NCI-H2227 treated with DMSO at 0.1 percent for 48 hours (cell line): Measurements from ENCODE around the gene CRB2.

Experiments
- DNase-seq: peaks from one replicate; lab custom pipeline; 2025; lab: John Stamatoyannopoulos, UW

Gene CRB2

DNA sequence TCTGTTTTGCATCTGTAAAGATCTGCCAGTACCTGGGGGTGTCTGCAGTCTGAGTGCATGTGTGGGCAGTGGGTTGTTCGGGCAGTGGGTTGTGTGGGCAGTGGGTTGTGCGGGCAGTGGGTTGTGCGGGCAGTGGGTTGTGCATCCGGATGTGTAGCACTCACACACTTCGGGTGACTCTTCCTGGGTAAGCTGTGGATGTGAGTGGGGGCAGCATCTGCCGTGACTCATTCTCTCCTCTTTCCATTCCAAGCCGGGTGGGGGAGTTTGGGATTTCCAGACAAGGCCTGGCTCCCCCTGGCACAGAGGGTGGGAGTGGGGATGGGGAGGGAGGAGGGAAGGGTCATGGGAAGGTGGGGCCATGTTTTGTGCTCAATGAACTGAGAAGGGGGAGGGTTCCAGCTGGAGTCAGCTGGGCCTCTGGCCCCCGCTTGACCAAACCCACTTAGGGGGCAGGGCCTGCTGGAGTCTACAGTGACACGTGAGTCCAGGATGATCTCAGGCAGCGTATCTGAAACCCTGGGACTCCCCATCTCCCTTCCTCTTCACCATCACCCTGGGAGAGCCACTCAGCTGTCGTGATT lies 8.3 kb downstream of the CRB2 start:
- no peak for DNase-seq

DNA sequence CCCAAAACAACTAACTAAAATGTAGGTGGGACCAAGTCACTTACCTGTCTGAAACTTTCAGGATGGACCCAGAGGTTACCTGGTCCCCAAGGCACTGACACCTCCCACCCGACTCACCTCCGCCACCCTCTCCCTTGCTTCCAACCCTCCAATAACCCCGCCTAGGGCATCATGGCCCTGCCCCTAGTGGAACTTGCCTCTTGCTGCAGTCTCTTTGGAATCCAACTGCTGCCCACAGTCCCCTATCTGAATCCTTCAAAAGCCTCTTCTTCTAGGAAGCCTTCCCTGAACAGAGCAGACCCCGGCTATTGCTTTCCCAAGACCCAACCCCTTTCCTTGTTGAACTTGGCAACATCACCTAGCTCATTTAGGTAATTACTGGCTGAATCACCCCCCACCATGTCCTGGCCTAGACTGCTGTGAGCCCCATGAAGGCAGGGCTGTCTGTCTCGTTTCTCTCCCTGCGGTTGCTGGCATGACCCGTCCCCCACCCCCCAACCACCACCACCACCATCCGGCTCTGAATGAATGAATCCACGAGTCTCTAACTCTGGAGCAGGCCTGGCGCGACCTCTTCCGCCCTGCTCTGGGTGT lies 9.4 kb downstream of the CRB2 start:
- DNase-seq = no peak

DNA sequence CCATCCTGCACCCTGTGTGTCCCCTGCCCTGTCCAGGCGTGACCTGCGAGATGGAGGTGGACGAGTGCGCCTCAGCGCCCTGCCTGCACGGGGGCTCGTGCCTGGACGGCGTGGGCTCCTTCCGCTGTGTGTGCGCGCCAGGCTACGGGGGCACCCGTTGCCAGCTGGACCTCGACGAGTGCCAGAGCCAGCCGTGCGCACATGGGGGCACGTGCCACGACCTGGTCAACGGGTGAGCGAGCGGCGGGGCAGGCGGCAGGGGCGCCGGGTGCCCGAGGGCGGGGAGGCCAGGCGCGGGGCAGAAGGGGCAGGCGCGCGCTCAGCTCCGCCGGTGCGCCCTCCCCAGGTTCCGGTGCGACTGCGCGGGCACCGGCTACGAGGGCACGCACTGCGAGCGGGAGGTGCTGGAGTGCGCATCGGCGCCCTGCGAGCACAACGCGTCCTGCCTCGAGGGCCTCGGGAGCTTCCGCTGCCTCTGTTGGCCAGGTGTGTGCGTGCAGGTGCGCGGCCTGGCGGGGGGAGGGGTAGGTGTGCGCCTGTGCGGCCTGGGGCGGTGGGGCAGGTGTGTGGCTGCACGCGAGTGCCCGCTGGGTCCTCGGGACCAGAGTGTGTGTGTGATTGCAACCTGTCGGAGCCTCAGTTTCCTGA lies 10.0 kb downstream of the CRB2 start:
- DNase-seq = no peak

DNA sequence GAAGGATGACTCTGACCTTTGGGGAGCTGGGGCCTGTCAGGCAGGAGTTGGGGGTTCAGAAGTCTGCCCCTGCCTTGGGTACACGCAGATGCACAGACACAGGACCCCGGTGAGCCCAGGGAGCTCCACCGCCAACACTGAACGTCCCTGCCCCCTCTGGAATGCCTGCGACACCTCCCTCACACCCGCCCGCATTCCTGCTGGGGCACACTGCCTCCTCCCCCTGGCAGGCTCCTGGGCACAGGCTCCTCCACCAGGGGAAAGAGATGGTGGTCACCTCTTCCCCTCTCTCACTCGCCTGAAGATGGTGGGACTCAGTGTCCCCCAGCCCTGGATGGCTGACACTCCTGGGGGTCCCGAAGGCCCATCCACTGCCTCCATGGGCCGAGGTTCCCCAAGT lies 12.0 kb downstream of the CRB2 start:
- DNase-seq = no peak

DNA sequence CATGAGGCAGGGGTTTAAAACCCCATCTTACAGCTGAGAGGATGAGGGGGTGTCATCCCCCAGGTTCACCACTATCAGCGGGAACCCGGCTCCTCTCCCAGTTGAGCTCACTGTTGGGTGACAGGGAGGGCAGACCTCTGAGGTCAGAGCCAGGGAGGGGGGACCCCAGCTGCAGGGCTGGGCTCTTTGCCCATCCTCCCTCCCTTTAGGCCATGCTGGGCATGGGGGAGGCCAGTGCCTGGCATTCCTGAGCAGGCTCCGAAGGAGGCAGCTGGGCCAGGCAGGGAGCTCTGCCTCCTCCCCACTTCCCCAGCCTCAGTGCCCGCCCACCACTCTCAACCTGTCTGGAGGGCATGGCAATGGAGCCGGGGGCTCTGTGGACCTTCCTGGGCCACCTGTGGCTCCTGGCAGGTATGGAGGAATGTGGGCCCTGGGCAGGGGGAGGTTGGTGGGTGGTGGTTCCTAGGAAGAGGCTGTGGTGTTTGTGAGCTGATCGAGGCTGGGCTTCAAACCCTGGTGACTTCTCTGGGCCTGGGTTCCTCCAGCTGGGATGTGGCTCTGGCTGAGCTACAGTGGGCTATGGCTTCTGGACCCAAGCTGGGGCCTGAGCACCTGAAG lies 12.6 kb downstream of the CRB2 start:
- no peak for DNase-seq

DNA sequence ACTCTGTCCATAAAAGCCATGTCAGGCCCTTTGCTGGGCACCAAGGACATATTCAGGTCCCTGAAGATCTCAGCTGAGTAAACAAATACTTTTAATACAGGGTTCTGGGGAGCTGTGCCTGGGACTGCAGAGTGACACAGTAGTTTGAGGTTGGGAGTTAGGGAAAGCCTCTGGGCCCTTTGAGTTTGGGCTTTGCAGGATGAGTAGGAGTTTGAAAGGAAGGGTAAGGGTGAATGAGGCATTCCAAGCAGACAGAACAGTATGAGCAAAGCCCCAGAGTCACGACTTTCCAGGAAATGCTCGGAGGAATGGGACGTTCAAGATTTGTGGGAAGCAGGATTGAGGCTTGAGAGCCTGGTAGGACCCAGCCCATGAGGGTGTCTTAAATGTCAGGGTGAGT lies 13.3 kb downstream of the CRB2 start:
- no peak for DNase-seq

DNA sequence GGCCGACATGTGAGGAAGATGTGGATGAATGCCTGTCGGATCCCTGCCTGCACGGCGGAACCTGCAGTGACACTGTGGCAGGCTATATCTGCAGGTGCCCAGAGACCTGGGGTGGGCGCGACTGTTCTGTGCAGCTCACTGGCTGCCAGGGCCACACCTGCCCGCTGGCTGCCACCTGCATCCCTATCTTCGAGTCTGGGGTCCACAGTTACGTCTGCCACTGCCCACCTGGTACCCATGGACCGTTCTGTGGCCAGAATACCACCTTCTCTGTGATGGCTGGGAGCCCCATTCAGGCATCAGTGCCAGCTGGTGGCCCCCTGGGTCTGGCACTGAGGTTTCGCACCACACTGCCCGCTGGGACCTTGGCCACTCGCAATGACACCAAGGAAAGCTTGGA lies 14.1 kb downstream of the CRB2 start:
- no peak for DNase-seq

DNA sequence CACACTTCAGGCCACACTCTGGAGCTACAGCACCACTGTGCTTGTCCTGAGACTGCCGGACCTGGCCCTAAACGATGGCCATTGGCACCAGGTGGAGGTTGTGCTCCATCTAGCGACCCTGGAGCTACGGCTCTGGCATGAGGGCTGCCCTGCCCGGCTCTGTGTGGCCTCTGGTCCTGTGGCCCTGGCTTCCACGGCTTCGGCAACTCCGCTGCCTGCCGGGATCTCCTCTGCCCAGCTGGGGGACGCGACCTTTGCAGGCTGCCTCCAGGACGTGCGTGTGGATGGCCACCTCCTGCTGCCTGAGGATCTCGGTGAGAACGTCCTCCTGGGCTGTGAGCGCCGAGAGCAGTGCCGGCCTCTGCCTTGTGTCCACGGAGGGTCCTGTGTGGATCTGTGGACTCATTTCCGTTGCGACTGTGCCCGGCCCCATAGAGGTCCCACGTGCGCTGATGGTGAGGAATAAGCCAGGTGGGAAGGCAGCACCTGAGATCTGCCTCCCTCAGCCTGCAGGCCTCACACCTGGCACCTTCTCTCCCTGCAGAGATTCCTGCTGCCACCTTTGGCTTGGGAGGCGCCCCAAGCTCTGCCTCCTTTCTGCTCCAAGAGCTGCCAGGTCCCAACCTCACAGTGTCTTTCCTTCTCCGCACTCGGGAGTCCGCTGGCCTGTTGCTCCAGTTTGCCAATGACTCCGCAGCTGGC lies 14.7 kb downstream of the CRB2 start:
- DNase-seq = no peak

DNA sequence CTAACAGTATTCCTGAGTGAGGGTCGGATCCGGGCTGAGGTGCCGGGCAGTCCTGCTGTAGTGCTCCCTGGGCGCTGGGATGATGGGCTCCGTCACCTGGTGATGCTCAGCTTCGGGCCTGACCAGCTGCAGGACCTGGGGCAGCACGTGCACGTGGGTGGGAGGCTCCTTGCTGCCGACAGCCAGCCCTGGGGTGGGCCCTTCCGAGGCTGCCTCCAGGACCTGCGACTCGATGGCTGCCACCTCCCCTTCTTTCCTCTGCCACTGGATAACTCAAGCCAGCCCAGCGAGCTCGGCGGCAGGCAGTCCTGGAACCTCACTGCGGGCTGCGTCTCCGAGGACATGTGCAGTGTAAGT lies 15.2 kb downstream of the CRB2 start:
- no peak for DNase-seq

DNA sequence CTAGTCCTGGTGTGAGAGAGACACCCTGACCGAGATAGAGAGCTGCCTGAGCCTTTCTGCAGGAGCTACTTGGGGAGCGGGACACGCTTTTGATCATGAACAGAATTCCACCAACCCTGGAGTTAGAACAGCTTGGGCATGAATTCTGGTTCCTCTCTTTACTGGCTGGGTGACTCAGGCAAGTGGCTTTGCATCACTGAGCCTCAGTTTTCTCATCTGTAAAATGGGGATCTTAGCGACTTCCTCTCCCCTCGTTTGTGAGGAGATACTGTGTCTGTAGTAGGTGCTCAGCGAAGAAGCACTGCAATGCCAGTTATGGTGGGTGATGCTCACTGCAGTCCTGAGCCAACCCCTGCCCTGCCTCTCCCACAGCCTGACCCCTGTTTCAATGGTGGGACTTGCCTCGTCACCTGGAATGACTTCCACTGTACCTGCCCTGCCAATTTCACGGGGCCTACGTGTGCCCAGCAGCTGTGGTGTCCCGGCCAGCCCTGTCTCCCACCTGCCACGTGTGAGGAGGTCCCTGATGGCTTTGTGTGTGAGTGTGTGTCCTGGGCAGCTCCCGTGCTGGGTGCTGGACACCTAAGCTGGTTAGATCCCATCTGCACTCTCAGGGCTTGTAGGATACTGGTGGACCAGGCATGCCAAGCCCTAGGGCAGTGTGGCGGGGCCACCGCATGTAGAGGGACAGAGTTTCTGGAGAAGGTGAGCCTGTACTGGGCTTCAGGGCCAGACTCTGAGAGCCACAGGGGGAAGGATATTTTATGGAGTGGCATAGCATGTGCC lies 16.0 kb downstream of the CRB2 start:
- no peak for DNase-seq

DNA sequence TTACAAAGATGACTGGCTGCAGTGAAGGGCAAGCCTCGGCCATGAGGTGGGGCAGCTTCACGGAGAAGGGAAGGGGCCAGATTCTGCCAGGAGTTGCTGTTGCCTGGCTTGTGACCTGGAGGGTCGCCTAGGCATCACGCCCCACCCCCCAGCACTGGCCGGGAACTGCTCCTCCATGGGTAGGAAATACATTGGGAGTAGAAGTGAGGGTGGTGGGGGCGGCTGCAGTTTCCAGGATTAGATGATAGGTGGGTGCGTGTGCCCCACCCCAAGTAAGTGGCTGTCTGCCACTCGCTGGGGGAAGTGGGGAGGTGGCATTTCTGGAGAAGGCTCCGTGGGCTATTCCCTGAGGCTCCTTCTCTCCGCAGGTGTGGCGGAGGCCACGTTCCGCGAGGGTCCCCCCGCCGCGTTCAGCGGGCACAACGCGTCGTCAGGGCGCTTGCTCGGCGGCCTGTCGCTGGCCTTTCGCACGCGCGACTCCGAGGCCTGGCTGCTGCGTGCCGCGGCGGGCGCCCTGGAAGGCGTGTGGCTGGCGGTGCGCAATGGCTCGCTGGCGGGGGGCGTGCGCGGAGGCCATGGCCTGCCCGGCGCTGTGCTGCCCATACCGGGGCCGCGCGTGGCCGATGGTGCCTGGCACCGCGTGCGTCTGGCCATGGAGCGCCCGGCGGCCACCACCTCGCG lies 16.9 kb downstream of the CRB2 start:
- DNase-seq = no peak

DNA sequence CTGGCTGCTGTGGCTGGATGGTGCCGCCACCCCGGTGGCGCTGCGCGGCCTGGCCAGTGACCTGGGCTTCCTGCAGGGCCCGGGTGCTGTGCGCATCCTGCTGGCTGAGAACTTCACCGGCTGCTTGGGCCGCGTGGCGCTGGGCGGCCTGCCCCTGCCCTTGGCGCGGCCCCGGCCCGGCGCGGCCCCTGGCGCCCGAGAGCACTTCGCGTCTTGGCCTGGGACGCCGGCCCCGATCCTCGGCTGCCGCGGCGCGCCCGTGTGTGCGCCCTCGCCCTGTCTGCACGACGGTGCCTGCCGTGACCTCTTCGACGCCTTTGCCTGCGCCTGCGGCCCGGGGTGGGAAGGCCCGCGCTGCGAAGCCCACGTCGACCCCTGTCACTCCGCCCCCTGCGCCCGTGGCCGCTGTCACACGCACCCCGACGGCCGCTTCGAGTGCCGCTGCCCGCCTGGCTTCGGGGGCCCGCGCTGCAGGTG lies 17.5 kb downstream of the CRB2 start:
- DNase-seq = no peak

DNA sequence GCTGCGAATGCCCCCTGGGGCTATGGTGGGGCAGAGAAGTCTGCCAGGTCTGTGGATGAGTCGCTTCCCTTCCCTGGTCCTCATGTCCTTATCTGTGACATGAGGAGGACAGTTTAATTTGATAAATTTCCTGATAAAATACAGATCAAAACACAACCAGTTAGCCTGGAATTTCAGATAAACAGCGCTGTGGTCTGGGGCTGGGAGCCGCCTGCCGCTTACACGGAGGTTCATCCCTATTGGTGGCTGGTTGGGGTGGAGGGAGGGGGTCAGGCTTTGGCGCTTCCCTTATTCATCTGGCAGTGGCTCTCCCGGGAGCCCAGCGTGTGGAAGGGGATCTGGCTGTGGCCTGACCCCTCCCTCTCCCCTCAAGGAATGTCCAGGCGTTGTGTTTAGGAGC lies 17.9 kb downstream of the CRB2 start:
- no peak for DNase-seq

DNA sequence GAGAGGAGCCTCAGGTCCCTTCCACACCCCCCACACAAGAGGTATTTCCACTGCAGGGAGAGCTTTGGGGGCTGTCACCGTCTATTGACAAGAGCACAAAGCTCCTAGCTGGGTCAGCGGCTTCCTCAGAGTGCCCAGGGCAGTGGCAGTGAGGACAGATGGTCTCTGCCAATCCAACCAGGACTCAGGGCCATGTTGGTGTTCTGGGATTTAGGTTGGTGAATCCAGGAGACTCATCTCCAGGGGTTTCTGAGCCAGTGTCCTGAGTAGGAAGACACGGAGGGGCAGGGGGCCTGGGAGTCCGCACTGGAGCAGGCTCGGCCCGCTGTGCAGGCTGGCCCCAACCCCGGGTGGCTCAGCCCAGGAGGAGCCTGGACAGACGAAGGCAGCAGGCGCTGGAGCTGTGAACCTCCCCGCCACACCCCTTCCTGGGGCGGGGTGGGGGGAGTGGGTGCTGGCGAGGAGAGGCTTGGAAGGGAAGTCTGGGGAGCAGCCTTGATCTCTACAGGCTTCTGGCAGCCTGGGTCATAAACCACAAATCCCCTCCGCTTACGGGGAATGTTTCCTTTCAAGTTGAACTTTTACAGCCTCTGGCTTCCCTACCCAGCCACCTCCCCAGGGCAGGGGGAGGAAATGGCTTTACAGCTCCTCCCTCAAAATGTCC lies 19.6 kb downstream of the CRB2 start:
- DNase-seq = no peak

DNA sequence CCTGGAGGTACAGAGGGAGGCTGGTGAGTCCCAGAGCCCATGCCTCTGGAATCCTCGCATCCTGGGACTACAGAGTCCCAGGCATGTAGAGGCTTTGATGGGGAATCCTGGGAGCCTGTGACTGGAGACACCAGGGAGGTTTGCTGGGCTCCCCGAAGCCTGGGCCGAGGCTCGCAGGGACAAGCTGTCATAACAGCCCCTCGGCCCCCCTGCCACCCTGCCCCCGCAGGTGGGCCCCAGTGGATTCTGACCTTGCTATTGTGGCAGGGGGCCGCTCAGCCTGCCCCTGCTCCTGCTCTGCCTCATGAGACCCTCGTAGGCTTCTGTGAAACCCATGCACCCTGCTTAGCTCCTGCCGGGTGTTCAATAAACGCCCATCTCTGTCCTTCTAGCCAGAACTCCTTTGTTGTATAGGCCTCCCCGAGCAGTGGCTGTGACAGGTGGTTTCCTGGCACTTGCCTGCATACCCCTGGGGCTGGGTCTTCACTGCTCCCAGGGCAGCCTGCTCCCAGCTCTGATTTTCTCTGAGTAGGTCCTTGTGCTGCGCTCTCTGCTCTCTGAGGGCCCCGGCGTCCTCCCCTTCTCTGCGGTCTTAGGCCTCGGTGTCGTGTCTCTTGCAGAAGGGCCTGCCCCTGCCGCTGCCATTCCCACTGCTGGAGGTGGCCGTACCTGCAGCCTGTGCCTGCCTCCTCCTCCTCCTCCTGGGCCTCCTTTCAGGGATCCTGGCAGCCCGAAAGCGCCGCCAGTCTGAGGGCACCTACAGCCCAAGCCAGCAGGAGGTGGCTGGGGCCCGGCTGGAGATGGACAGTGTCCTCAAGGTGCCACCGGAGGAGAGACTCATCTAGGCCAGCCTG lies 20.4 kb downstream of the CRB2 start:
- DNase-seq = no peak

DNA sequence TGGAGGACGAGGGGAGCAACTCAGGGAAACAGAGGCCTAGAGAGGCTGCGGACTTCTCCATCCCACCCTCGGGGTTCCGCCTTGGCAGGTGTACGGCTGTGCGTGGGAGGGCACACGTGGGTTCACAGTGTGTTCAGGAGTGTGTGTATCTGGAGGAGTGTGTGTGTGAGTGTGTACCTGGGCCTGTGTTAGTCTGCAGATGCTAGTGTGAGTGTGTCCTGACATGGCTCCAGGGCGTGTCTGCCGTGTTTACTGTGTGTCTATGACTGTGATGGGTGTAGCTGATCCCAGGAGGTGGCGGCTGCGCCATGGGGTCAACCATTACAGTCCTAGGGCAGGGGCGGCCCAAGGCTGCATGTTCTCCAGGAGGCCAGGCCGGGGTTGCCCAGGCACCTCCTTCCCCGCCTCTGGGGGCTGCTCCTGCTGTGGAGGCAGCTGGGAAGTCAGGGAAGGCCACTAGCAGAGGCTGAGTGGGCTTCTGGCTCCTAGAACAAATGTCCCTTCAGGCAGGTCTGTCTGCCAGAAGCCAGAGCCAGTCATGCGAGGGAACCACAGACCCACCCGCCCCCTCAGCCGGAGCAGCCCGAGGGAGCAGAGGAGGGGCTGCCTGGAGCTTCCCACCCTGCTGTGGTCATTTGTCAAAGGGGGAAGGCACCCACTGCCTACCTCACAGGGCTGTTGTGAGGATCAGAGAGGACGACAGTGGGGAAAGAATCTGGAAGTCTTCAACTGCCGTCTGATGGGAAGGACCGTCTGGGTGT lies 21.4 kb downstream of the CRB2 start:
- DNase-seq = no peak

DNA sequence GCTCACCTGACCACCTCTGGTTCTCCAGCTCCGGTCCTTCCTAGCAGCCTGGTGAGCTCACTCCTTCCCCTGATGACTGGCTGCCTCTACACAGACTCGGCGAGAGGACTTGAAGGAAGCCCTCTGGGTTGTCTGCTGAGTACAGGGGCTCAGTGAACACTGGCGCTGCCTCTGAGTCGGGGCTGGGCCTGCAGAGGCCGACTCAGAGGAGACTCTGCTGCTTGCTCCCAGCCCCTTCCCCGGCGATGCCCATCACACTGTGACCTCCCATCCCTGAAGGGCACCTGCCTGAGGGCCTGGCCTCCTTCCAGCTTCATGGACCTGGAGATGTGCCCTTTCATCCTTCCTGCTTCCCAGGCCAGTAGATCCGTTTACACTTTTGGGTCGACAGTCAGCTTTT lies 22.0 kb downstream of the CRB2 start:
- no peak for DNase-seq

DNA sequence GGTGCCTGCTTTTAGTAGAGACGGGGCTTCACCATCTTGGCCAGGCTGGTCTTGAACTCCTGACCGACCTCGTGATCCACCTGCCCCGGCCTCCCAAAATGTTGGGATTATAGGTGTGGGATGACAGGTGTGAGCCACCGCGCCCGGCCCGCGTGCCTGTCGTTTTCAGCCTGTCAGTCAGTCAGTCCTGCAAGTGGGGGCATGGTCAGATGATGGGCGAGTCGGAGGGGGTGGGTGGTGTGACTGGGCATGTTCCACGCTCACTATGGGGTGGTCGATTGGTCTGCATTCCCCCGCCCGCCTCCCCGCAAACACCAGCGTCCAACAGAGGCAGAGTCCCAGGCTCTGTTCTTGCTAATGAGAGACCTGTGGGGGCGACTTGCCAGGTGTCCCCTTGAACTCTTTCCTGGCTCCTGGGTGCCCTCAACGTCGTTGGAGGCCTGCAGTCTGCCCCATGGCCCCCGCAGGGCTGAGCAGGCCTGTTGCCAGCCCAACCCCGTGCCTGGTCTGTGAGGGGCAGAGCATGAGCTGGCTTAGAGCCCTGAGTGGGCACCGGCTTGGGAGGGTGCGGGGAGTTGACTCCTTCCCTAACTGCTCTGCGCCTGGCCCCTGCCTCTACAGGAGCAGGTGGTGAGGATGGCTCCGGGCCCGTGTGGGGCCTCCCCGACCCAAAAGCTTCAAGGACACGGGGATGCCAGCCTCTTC lies 23.1 kb downstream of the CRB2 start:
- DNase-seq = no peak
